GM12892 (cell line): ENCODE data around the gene DNAJC3.

Experiments
- POLR2A ChIP-seq: IDR thresholded peaks from 2 replicates; pipeline ENCODE4 v1.6.1; 2011; ENCODE audit warnings: low read depth, low read length, control low read depth
- POLR2AphosphoS5 ChIP-seq: IDR thresholded peaks from 2 replicates; pipeline ENCODE4 v1.6.1; 2011; ENCODE audit warnings: low read depth, low read length, control low read depth
- TAF1 ChIP-seq: IDR thresholded peaks from 2 replicates; pipeline ENCODE4 v1.6.1; 2011; ENCODE audit warnings: low read depth, mild to moderate bottlenecking, control low read depth, low read length, borderline replicate concordance

- TF ChIP-seq TAF1 (no peak), POLR2A (no peak), POLR2AphosphoS5 (no peak)
Observed at GRCh38 chr13:95745289-95745688, 68.3 kb downstream of the DNAJC3 start.
